CD1c-positive myeloid dendritic cell (primary cell): ENCODE data around the gene CRX.
"Not testable (repeated sequence)": the region's sequence is repeated elsewhere in the genome, so short reads cannot be mapped to it uniquely, and the experiment has no call there.

Source experiments
- DNase-seq: peaks from one replicate; pipeline ENCODE4 v3.0.0-alpha.2; 2016; ENCODE audit errors: extremely low spot score

The CRX gene

GRCh38 chr19:47859838-47860237 is 38.1 kb downstream of the CRX start:
- not testable (repeated sequence) for DNase-seq

- DNase-seq: no peak
These were observed 39.0 kb downstream of the CRX start for GRCh38 chr19:47860602-47861297.

- DNase-seq: no peak
These were observed 39.9 kb downstream of the CRX start for GRCh38 chr19:47861630-47862029.

DNA sequence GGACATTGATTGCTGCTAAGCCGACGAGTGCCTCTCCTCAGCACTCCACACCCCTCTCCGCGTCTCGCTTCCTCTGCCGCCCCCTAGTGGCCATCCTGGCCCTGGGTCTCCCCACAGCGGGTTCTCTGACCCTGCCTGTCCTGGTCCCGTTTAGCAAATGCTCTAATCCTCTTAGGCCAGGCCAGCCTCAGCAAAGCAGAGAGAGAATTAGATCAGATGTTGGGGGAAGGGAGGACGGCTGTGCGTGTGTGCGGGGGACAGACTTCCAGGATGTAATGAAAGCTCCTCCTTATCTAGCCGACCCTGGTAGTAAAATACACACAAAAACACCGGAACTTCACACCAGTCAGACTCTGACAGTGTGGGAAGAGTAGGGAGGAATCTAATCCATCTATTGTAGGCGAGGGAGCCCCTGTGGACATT is 41.8 kb downstream of the CRX start:
- peak; percentile 72 for DNase-seq

DNA sequence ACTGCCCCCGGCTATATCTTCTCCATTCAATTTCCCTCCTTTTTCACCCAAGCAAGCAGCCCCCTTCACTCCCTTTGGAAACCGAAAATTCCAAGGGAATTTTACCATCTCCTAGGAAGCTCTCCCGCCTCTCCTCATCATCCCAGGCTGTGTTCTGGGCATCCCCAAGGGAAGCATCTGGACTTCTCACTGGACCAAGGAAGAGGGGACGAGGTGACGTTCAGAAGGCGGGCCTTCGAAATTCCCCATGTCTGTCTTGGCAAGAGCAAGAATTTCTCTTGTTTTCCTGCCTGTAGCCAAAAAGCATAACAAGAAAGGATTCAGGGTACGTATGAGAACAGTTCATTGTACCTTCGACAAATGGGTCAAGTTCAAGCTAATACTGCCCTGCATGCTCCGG is 43.4 kb downstream of the CRX start:
- DNase-seq: no peak

DNA sequence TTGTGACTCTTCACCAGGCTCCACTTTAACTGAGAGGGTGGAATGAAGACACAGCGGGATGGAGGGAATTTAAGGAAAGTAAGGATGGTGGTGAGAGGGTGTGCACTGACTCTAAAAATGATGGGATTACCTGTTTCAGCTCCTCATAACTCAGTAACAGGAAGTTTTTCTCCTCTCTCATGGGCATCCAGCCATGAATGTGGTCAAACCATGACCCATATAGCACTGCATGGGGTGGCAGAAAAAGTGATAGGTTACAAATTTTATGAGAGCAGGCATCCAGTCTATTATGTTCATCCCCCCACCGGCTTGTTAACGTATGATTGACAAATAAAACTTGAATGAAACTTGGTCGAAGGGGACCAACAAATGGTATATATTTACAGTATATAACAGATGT is 57.2 kb downstream of the CRX start:
- no peak for DNase-seq

DNA sequence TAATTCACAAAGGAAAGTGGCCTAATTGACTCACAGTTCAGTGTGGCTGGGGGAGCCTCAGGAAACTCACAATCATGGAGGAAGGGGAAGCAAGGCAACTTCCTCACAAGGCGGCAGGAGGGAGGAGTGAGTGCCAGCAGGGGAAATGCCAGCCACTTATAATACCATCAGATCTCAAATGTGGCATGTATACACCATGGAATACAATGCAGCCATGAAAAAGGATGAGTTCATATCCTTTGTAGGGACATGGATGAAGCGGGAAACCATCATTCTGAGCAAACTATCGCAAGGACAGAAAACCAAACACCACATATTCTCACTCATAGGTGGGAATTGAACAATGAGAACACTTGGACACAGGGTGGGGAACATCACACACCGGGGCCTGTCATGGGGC is 57.6 kb downstream of the CRX start:
- not testable (repeated sequence) for DNase-seq

GRCh38 chr19:47881757-47882156 is 60.0 kb downstream of the CRX start:
- DNase-seq: no peak

DNA sequence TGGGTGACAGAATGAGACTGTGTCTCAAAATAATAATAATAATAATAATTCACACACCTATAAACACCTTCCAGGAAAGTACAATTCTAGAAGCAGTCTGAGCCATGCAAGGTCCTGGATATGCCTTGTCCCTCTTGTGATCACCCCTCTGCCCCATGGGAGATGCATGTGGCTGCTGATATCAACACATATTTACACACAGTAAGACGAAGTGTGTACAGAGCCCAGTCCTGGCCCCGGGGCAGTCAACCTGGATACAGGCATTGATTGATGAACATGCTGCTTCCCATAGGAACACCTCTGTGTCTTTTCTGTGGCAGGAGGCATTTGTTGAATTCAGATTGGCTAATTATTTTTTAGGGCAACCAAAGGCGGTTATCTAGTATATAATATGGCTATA is 61.2 kb downstream of the CRX start:
- no peak for DNase-seq

- DNase-seq: no peak
These were observed 63.3 kb downstream of the CRX start for GRCh38 chr19:47885067-47885463.

- DNase-seq: no peak
These were observed 64.3 kb downstream of the CRX start, which contains the start of gene SULT2A1 for GRCh38 chr19:47886010-47886559. TSS of gene SULT2A1 (minus strand) at chr19:47886315. CDS start at chr19:47886257, 58 bp downstream.

- no peak for DNase-seq
These were observed 69.3 kb downstream of the CRX start for GRCh38 chr19:47890865-47891621.

- no peak for DNase-seq
These were observed 69.8 kb downstream of the CRX start for GRCh38 chr19:47891622-47891922.

DNA sequence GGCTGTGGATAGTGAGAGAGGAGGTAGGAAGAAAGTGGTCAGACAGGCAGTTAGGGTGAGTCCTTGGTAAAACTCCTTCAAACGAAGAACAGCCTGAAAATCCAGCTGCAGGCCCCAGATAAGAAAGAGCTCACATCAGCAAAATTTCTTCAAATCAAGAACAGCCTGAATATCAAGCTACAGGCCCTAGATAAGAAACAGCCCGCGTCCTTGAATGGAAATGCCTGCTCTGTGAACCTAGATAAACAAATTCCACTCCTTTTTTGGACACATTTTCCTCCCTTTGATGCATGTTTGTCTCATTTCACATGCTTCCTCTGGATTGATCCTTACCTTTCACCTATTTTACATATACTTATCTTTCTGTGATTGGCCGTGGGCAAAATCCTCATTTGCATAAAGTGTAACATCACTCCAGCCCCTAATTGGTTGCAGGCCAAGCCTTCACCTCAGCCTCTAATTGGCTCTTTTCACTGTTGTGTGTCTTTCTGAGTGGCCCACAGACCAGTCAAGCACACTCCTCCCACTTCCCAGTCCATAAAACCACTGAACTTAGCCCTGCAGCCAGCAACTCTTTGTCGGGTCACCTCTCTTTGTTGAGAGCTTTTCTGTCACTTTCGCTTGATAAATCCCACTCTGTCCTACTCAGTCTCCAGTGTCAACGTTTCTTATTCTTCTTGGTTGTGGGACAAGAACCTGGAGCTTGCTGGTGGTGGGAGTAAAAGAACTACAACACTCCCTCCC is 70.4 kb downstream of the CRX start:
- no peak for DNase-seq
